ENCODE data around the gene USP35.

USP35 gene

GRCh38 chr11:78161962-78162371 lies 26.8 kb upstream of the USP35 start:
- no peaks in the 10 kb centered on the region for H3K4me1 ChIP-seq
- H3K36me3 ChIP-seq (ENCODE audit: control insufficient read depth, insufficient read depth, low read length): no peaks in the 10 kb centered on the region
- no peak overlapping the region for H3K27ac ChIP-seq
- TF ChIP-seq, protein P1, sequence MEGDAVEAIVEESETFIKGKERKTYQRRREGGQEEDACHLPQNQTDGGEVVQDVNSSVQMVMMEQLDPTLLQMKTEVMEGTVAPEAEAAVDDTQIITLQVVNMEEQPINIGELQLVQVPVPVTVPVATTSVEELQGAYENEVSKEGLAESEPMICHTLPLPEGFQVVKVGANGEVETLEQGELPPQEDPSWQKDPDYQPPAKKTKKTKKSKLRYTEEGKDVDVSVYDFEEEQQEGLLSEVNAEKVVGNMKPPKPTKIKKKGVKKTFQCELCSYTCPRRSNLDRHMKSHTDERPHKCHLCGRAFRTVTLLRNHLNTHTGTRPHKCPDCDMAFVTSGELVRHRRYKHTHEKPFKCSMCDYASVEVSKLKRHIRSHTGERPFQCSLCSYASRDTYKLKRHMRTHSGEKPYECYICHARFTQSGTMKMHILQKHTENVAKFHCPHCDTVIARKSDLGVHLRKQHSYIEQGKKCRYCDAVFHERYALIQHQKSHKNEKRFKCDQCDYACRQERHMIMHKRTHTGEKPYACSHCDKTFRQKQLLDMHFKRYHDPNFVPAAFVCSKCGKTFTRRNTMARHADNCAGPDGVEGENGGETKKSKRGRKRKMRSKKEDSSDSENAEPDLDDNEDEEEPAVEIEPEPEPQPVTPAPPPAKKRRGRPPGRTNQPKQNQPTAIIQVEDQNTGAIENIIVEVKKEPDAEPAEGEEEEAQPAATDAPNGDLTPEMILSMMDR (IDR thresholded peaks at IDR 0.05): no peak
- H3K27me3 ChIP-seq (ENCODE audit: control insufficient read depth, insufficient read depth, low read length): no peaks in the 10 kb centered on the region
- H3K4me2 ChIP-seq (ENCODE audit: low read length): no peak overlapping the region
- H3K9me3 ChIP-seq (ENCODE audit: control insufficient read depth, low read length): no peaks in the 10 kb centered on the region
- no peak overlapping the region for H3K4me3 ChIP-seq (ENCODE audit: low read depth, low read length)
- no peak overlapping the region for H2AFZ ChIP-seq
- no peaks in the 10 kb centered on the region for H3K79me2 ChIP-seq
- H3K9ac ChIP-seq: no peak overlapping the region

GRCh38 chr11:78163828-78164227 lies 24.9 kb upstream of the USP35 start:
- no peak overlapping the region for H3K27ac ChIP-seq
- H3K9me3 ChIP-seq (ENCODE audit: control insufficient read depth, low read length): no peaks in the 10 kb centered on the region
- TF ChIP-seq, protein P1 (IDR thresholded peaks at IDR 0.05): no peak
- no peak overlapping the region for H3K4me2 ChIP-seq (ENCODE audit: low read length)
- no peak overlapping the region for H3K4me3 ChIP-seq (ENCODE audit: low read depth, low read length)
- no peaks in the 10 kb centered on the region for H3K4me1 ChIP-seq
- H2AFZ ChIP-seq: no peak overlapping the region
- H3K36me3 ChIP-seq (ENCODE audit: control insufficient read depth, insufficient read depth, low read length): no peaks in the 10 kb centered on the region
- no peaks in the 10 kb centered on the region for H3K27me3 ChIP-seq (ENCODE audit: control insufficient read depth, insufficient read depth, low read length)
- H3K79me2 ChIP-seq: no peaks in the 10 kb centered on the region
- no peak overlapping the region for H3K9ac ChIP-seq

DNA sequence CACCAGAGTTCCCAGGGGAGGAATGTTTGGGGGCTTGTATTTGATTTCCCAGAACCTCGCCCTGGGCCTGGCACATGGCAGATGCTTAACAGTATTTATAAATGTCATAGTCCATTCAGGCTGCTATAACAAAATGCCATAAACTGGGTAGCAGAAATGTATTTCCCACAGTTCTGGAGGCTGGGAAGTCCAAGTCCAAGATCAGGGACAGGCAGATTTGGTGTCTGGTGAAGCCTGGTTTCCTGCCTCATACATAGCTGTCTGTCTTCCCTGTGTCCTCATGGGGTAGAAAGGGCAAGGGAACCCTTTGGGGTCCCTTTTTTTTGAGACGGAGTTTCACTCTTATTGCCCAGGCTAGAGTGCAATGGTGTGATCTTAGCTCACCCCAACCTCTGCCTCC lies 24.2 kb upstream of the USP35 start:
- Histone ChIP-seq H3K9me3 (ENCODE audit: control insufficient read depth, low read length) (no peaks in the 10 kb centered on the region), H3K9ac (no peak overlapping the region), H3K27ac (no peak overlapping the region), H3K79me2 (no peaks in the 10 kb centered on the region), H3K27me3 (ENCODE audit: control insufficient read depth, insufficient read depth, low read length) (no peaks in the 10 kb centered on the region), H3K36me3 (ENCODE audit: control insufficient read depth, insufficient read depth, low read length) (no peaks in the 10 kb centered on the region), H3K4me3 (ENCODE audit: low read depth, low read length) (no peak overlapping the region), H3K4me1 (no peaks in the 10 kb centered on the region), H3K4me2 (ENCODE audit: low read length) (no peak overlapping the region), H2AFZ (no peak overlapping the region)
- TF ChIP-seq, protein P1 (IDR thresholded peaks at IDR 0.05): no peak

DNA sequence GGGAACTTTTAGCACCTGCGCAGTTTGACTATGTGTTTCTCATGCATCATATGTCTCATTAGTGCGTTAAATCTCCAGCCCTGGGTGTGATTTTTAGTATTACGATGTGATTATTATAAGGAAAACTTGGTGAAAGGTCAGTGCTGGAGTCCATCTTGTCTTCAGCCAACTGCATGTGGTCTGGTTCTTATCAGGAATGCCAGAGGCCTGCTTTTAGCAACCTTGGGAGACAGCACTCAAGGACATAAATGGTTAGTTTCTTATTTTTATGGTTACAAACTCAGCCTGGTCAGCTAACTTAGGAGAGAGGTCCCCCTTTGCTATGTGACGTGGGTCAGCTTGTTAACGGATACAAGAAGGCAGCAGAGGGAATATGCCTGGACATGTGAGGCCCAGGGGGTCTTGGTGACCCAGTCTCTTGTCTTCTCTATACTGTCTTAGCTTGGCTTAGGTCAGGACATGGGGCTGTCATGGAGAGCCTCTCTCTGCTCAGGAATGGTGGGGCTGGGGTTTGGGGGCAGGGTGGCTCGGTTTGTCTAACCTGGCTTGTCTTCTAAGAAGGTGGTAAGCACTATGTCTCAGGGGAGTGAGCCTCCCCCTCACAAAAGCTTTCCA lies 21.8 kb upstream of the USP35 start:
- Histone ChIP-seq H3K27me3 (ENCODE audit: control insufficient read depth, insufficient read depth, low read length) (no peaks in the 10 kb centered on the region), H3K27ac (no peak overlapping the region), H3K36me3 (ENCODE audit: control insufficient read depth, insufficient read depth, low read length) (no peaks in the 10 kb centered on the region), H3K9me3 (ENCODE audit: control insufficient read depth, low read length) (no peaks in the 10 kb centered on the region), H3K9ac (no peak overlapping the region), H3K4me1 (no peaks in the 10 kb centered on the region), H3K79me2 (no peaks in the 10 kb centered on the region), H3K4me2 (ENCODE audit: low read length) (no peak overlapping the region), H3K4me3 (ENCODE audit: low read depth, low read length) (no peak overlapping the region), H2AFZ (no peak overlapping the region)
- TF ChIP-seq, protein P1 (IDR thresholded peaks at IDR 0.05): no peak

All from parathyroid adenoma (tissue), 2 donors.